Hematopoietic multipotent progenitor cell treated with erythropoietin and hydrocortisone succinate and interleukin-3 and kit ligand, for 15 days (in vitro differentiated cells): Measurements from ENCODE around the gene GM2A.
A peak's percentile ranks its signal among the peaks of the same experiment; 100 is the strongest.
"Not testable (repeated sequence)": the region's sequence is repeated elsewhere in the genome, so short reads cannot be mapped to it uniquely, and the experiment has no call there.

Source experiments
- DNase-seq: peaks from one replicate; pipeline ENCODE4 v3.0.0-alpha.2; 2015; ENCODE audit warnings: low spot score

GM2A gene

GRCh38 chr5:151228986-151229385 lies 24.0 kb upstream of the GM2A start:
- DNase-seq: no peak

- DNase-seq: no peak
These were observed 22.8 kb upstream of the GM2A start for GRCh38 chr5:151230048-151230680.

GRCh38 chr5:151231359-151231758 lies 21.6 kb upstream of the GM2A start:
- DNase-seq: no peak

- no peak for DNase-seq
These were observed 19.3 kb upstream of the GM2A start for GRCh38 chr5:151233616-151234085.

- DNase-seq: no peak
These were observed 18.3 kb upstream of the GM2A start for GRCh38 chr5:151234476-151235238.

DNA sequence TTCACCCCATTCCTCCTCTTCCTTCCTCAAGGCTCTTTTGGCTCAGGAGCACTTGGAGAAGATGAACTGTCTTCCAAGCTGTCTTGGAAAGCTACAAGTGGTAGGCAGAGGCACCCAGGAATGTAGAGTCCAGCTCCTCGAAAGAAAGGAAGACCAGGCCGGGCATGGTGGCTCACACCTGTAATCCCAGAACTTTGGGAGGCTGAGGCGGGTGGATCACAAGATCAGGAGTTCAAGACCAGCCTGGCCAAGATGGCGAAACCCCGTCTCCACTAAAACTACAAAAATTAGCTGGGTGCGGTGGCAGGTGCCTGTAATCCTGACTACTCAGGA lies 17.8 kb upstream of the GM2A start:
- DNase-seq: not testable (repeated sequence)

GRCh38 chr5:151236888-151237287 lies 16.1 kb upstream of the GM2A start:
- DNase-seq: no peak

DNA sequence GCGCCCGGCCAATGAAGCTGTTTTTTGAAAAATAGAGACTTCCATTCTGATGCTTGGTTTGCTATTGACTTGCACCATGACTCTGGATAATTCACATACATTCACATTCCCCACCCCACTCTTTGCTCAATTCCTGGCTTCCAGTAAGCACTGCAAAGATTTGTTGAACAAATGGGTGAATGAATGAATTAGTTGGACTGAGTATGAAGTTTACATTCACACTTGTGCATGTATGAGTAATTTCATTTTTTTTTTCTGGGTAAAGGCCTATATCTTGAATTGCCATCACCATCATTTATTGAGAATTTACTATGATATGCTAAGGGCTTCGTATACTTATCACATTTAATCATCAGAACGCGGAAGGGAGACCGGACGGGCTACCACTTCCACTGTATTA lies 15.3 kb upstream of the GM2A start:
- DNase-seq: no peak

DNA sequence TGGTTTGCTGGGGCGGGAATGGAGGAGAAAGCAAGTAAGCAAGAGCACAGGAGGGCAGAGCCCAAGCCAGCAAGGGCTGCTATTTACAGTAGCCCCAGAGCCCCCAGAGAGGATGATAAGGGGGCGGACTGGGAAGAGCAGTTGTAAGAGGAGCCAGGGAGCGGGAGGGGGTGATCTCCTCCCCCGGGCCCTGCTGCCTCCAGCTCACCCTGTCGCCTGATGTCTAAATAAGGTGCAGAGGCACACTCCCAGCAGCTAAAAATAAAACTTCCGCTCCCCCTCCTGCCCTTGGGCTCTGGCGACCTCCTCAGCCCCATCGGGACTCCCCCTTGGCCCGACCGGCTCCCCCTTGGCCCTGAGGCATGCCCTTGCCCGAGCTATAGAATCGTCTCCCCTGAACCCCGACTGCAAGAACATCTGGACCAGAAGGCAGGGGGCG lies 14.7 kb upstream of the GM2A start:
- no peak for DNase-seq

DNA sequence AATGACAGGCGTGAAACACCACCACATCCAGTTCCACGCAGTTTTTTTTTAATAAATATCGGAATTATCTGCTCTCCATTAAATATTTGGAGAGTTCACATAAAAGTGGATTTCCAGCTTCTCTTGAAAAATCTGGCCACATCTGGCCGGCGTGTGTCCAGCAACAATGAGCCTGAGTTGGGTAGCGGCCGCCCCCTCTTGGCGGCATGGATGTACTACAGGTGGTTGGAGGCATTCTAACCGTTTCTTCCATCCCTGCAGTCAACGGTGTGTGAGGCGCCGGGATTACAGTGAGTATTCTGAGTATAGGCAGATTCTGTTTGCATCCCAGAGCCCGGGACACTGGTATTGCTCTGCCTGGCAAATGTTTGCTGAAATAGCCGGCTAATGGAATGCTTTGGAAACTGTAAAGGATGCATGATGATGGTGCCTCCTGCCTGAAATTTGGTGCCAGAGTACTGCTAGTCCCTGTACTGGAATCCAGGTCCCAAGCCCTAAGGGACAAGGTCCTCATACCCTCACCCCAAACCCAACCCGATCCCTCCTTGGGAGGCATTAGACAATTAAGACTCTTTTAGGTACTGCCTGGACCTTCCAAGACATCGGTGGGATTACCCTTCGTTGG lies 13.6 kb upstream of the GM2A start:
- DNase-seq: peak; percentile 71

- DNase-seq: not testable (repeated sequence)
These were observed 12.6 kb upstream of the GM2A start for GRCh38 chr5:151240268-151240835.

DNA sequence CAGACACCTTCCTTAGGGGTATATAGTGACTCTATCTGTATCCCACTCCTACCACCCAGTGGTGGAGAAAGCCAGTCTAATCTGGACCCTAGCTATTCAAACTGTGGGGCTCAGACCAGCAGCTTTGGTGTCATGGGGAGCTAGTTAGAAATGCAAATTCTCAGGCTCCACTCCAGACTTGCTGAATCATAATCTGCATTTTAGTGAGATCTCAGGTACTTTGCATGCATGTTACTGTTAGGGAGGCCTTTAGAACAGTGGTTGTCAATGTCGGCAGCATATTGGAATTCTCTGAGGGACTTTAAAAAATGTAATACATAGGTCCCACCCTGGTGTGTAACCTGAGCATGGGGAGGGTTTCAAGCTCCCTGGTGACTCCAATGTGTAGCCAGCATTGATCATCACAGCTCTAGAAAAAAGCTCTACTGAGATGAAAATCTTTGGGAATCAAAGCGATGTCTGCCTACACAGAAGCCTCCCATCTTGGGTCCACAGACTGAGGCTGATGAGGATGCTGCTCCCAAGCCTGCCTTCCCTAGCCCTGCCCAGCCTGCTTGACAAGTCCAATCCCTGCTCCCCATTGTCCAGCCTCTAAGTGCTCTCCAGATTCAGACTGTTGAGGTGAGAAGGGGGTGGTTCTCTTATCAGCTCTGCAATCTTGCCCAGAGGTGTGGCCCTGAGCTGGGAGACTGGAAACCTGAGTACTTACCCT lies 11.9 kb upstream of the GM2A start:
- no peak for DNase-seq

DNA sequence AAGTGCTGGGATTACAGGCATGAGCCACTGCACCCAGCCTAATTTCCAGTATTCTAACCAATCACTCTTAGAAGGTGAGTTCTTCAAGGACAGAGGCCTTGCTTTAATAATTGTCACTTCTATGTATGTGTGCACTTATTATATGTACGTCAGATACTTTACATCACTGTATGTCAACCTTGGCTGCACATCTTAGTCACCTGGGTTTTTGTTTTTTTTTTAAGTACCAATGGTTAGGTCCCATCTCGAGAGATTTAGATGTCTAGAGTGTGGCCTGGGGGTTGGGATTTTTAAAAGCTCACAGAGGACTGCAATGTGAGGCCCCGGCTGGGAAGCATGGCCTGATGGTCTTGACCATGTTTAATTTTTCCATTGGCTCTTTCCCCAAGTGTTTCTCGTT lies 9.9 kb upstream of the GM2A start:
- DNase-seq: no peak

- DNase-seq: no peak
These were observed 9.4 kb upstream of the GM2A start for GRCh38 chr5:151243564-151243963.

- no peak for DNase-seq
These were observed 8.8 kb upstream of the GM2A start for GRCh38 chr5:151244206-151244605.

GRCh38 chr5:151245680-151246219 lies 7.2 kb upstream of the GM2A start:
- no peak for DNase-seq

GRCh38 chr5:151248651-151249050 lies 4.3 kb upstream of the GM2A start:
- no peak for DNase-seq

- no peak for DNase-seq
These were observed 3.7 kb upstream of the GM2A start for GRCh38 chr5:151249281-151249680.

DNA sequence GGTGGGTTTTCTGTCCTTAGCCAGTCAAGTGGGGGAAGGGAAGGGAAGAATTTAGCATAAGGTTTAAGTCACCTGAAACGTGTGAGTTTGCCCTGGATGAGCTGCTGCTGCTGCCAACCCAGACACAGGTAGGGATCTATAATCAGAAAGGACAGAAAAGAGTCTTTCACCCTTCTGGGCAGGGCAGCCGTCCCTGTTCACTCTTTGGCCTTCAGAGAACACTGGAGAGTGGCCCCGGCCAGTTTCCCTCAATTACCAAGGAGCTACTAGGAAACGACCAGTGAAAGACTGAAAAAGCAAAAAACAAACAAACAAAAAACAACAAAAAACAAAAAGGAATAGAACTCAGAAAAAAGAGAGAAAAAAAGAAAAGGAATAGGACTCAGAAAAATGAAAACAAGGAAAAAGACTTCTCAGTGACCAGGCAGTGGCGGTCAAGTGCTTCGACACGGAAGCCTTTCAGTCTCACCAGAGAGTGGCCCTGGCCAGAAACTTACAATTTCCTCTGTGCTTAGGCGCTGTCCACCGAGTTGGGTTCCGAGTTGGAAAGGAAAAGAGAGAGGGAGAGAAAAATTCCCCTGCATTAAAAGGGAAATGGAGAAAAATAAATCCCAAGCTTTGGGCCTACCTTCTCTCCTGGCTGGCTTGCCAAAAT lies 2.5 kb upstream of the GM2A start:
- DNase-seq: no peak

DNA sequence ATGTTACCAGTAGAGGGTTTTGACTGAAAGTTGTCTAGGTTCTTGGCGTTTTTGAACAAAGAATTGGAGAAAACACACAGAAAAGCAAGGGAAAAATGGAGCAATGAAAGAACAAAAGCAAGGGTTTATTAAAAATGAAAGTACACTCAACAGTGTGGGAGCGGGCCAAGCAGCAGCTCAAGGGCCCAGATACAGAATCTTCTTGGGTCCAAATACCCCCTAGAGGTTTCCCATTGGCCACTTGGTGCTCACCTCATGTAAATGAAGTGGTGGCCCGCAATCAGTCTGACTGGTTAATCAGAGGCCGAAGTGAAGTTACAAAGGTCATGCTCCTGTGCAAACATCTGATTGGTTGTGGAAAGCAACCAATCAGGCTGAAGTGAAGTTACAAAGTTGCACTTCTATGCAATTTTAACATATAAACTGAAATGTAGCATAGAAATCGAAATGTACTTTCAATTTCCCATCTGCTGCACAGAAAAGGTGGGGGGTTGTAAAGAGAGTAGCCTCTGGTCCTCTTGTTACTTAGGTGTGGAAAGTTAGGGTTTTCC lies 1.9 kb upstream of the GM2A start:
- DNase-seq: no peak

- no peak for DNase-seq
These were observed 1.4 kb upstream of the GM2A start for GRCh38 chr5:151251621-151252020.
